ENCODE measurements around the gene DPH2.

Gene DPH2, protein sequence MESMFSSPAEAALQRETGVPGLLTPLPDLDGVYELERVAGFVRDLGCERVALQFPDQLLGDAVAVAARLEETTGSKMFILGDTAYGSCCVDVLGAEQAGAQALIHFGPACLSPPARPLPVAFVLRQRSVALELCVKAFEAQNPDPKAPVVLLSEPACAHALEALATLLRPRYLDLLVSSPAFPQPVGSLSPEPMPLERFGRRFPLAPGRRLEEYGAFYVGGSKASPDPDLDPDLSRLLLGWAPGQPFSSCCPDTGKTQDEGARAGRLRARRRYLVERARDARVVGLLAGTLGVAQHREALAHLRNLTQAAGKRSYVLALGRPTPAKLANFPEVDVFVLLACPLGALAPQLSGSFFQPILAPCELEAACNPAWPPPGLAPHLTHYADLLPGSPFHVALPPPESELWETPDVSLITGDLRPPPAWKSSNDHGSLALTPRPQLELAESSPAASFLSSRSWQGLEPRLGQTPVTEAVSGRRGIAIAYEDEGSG

DNA sequence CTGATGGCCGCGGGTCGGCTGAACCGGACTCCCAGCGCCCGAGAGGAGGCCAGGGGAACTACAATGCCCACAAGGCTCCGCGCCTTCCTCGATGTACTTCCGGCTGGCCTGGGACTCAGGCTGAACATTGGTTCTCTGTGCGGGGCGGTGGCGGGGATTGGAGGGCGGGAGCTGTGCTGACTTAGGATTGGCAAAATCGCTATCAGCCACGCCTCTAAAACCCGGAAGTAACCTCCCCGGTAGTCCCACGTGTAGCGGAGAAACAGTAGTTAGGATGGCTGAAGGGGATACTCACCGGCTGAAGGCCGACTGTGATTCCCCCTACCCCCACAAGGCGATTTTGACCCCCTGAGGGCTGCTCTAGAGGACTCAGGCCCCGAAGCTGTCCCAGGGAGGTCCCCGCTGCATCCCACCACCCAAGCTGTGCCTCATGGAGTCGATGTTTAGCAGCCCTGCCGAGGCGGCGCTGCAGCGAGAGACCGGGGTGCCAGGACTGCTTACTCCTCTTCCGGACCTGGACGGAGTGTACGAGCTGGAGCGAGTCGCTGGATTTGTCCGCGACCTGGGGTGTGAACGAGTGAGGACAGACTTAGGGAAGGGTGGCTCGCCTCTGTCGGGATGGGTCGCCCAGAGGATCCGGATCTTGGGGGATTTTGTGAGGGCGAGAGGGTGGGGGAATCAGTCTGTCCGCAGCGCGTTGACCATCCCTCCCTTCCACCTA, at the start of gene DPH2:
DPH2 (plus strand) TSS at position 265 of the 721 bp plus-strand sequence; CDS start at position 431, 166 bp downstream.
- in situ Hi-C loops (cut with MboI; ENCODE audit: low pct_unique_long_range_greater_than_20kb, low sequenced_read_pairs, unreplicated experiment): no loop called here
- peak; percentile 98 for DNase-seq (ENCODE audit: low spot score)
- TF ChIP-seq, protein P1, sequence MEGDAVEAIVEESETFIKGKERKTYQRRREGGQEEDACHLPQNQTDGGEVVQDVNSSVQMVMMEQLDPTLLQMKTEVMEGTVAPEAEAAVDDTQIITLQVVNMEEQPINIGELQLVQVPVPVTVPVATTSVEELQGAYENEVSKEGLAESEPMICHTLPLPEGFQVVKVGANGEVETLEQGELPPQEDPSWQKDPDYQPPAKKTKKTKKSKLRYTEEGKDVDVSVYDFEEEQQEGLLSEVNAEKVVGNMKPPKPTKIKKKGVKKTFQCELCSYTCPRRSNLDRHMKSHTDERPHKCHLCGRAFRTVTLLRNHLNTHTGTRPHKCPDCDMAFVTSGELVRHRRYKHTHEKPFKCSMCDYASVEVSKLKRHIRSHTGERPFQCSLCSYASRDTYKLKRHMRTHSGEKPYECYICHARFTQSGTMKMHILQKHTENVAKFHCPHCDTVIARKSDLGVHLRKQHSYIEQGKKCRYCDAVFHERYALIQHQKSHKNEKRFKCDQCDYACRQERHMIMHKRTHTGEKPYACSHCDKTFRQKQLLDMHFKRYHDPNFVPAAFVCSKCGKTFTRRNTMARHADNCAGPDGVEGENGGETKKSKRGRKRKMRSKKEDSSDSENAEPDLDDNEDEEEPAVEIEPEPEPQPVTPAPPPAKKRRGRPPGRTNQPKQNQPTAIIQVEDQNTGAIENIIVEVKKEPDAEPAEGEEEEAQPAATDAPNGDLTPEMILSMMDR (IDR thresholded peaks at IDR 0.05; ENCODE audit: extremely low read depth, insufficient read depth, missing control alignments): no peak

DNA sequence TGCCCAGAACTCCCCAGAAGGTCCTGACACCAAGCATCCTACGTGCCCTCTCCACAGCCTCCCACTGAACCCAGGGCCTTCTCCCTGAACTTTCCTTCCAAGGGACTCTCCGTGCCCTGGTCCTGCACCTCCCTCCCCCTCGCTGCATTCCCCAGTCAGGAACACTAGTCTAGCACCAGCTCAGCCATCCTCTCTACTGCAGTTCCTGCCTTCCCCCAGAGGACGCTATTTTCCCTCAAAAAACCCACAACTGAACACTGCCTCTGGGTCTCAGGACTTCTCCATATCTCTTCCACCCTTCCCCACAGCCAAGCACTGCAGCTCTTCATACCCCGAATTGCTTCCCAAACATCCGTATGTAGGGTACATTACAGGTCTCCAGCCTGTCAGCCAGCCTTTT, 48.8 kb upstream of the DPH2 start:
- TF ChIP-seq, protein P1 (IDR thresholded peaks at IDR 0.05; ENCODE audit: extremely low read depth, insufficient read depth, missing control alignments): no peak
- no peak for DNase-seq (ENCODE audit: low spot score)
- in situ Hi-C loops (cut with MboI; ENCODE audit: low pct_unique_long_range_greater_than_20kb, low sequenced_read_pairs, unreplicated experiment): no loop called here

DNA sequence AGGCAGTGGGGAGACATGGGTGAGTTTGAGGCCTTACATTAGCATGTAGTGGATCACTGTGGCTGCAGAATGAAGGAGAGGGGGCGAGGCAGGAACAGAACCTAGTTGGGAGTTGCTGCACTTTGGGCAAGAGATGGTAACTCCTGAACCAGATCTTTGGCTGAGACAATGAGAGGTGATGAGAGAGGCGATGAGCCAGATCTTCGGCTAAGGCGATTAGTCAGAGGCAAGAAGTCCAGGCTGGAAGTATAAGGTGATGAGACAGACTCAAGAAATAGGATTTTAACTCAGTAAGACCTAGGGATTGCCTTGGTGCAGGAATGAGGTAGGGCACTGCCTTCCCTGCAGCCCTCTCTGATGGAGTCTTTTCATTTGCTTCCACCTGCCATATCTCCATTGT, 45.3 kb upstream of the DPH2 start:
- DNase-seq (ENCODE audit: low spot score): no peak
- TF ChIP-seq, protein P1 (IDR thresholded peaks at IDR 0.05; ENCODE audit: extremely low read depth, insufficient read depth, missing control alignments): no peak
- in situ Hi-C loops (cut with MboI; ENCODE audit: low pct_unique_long_range_greater_than_20kb, low sequenced_read_pairs, unreplicated experiment): no loop called here

DNA sequence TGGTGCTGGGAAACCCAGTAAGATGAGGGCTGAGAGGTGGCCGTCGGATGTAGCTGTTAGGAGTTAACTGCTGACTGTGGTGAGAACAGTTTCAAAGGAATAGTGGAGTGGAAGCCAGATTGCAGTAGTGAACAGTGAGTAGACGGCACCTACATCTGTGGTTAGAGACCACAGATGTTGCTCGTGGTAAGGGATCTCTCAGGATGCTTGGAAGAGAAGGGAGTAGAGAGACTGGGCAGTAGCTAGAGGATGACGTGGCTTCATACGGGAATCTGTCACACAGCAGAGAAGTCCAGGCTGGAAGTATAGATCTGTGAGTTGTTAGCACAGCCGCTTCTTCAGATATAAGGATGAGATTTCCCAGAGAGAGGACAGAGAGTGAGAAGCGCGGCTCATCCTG, 44.0 kb upstream of the DPH2 start:
- TF ChIP-seq, protein P1 (IDR thresholded peaks at IDR 0.05; ENCODE audit: extremely low read depth, insufficient read depth, missing control alignments): no peak
- no peak for DNase-seq (ENCODE audit: low spot score)
- in situ Hi-C loops (cut with MboI; ENCODE audit: low pct_unique_long_range_greater_than_20kb, low sequenced_read_pairs, unreplicated experiment): loop anchor here (25.0 kb wide), 1 partner anchor 389 kb away; the partner anchor contains the start of gene PTPRF

DNA sequence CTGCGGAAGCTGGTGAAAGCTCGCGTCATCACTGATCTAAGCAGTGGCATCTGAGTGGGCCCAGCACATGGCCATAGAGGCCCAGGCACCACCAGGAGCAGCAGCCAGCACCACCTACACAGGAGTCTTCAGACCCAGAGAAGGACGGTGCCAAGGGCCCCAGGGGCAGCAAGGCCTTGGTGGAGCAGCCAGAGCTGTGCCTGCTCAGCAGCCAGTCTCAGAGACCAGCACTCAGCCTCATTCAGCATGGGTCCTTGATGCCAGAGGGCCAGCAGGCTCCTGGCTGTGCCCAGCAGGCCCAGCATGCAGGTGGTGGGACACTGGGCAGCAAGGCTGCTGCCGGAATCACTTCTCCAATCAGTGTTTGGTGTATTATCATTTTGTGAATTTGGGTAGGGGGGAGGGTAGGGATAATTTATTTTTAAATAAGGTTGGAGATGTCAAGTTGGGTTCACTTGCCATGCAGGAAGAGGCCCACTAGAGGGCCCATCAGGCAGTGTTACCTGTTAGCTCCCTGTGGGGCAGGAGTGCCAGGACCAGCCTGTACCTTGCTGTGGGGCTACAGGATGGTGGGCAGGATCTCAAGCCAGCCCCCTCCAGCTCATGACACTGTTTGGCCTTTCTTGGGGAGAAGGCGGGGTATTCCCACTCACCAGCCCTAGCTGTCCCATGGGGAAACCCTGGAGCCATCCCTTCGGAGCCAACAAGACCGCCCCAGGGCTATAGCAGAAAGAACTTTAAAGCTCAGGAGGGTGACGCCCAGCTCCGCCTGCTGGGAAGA, 39.5 kb upstream of the DPH2 start:
- in situ Hi-C loops (cut with MboI; ENCODE audit: low pct_unique_long_range_greater_than_20kb, low sequenced_read_pairs, unreplicated experiment): loop anchor here (10.0 to 25.0 kb wide), 2 partner anchors 166 to 393 kb away; partner anchors contain the start of gene PTPRF
- TF ChIP-seq, protein P1 (IDR thresholded peaks at IDR 0.05; ENCODE audit: extremely low read depth, insufficient read depth, missing control alignments): peak; percentile 55
- peak; percentile 60 for DNase-seq (ENCODE audit: low spot score)

DNA sequence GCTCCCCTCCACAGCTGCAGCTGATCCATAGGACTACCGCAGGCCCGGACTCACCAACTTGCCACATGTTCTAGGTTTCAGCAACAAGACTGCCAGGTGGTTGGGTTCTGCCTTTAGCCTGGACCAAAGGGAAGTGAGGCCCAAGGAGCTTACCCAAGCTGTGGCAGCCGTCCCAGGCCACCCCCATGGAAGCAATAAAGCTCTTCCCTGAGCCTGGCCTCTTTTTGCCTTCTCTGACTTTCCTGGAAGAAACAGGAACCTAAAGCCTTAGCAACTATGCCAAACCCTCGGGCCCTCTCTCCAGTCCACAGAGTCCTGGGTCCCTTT, 38.9 kb upstream of the DPH2 start:
- DNase-seq (ENCODE audit: low spot score): no peak
- in situ Hi-C loops (cut with MboI; ENCODE audit: low pct_unique_long_range_greater_than_20kb, low sequenced_read_pairs, unreplicated experiment): loop anchor here (10.0 to 25.0 kb wide), 2 partner anchors 166 to 394 kb away; partner anchors contain the start of gene PTPRF
- TF ChIP-seq, protein P1 (IDR thresholded peaks at IDR 0.05; ENCODE audit: extremely low read depth, insufficient read depth, missing control alignments): no peak

All from GM13977 (cell line).